Activated CD8-positive, alpha-beta memory T cell treated with anti-CD3 and anti-CD28 coated beads for 24 hours (primary cell): ENCODE measurements around the gene GET3.
"Not testable (repeated sequence)": the region's sequence is repeated elsewhere in the genome, so short reads cannot be mapped to it uniquely, and the experiment has no call there.

ENCODE experiments used
- DNase-seq: peaks from one replicate; pipeline ENCODE4 v3.0.0-alpha.2; 2020

GET3 gene

GRCh38 chr19:12720296-12720695 lies 17.0 kb upstream of the GET3 start:
- no peak for DNase-seq

- no peak for DNase-seq
These were observed 16.2 kb upstream of the GET3 start for GRCh38 chr19:12720851-12721655.

DNA sequence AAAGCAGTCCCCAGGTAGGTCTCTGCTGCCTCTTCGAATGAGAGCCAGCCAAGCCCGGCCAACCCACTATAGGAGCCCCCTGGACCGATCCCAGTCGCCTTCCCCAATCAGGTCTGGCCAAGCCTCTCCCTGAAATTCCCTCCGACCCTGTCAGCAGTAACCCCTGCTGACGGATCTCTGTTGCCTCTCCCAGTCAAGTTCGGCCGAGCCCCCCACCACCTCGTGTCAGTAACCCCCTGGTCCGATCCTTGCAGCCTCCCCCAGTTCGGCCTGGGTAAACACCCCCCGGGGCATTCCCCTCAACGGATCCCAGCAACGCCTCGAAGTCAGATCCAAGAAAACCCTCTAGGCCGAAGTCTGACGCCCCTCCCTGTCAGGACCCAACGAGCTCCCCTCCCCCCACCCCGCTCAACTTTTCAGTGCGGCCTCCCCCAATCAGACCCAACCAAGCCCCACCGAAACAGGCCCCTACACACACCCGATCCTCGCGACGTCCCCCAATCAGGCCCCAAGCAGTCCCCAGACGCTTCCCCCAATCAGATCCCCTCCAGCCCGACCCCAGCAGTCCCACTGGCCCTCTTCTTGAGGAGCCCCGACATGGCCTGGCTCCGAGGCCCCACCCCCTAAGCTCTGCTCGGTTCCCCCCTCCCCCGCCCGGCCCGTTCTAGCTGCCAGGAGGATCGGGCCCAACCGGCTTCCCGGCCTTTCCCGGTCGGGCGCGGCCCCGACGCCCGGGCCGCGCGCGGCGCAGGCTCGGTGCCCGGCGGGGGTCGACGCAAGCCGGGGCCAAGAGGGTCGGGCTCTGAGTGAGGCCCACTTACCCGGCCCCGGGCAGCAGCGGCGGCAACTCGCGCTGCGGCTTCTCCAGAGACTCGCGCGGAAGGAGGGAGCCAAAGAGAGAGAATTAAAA lies 15.4 kb upstream of the GET3 start:
- DNase-seq: peak; percentile 68

DNA sequence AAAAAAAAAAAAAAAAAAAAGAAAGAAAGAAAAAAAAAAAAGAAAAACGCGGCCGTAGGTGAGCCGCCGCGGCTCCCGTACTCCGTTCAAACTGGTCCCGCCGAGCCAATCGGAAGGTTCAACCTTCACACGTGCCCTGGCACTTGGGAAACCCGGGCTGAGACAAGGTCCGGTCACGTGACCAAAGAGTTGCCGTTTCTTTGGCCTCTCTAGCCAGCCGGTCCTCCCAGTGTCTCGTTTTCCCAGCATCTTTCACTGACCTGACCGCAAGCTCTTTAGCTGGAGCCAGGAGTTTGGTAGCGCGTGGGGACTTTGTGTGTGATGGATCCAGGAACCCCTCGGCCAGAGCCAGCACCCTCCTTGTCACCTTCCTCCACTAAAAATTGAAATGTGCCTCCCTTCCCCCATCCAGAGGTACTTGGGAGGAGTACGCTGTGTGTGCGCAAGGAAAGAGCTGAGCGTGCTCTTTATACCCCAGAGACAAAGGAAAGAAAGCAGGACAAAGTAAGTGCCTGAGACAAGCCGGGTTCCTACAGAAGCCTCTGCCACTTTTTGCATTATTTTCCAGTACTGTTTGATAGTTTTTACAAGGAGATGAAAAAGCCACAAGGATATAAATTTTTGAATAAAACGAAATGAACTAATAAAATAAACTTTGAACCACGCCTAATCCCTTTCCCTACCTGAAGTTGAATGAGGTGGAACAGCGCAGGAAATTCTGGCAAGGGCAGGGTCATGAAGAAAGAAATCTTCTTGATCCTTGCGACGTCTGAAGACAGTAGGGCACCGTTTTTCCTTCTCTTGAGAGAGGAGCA lies 14.5 kb upstream of the GET3 start:
- peak; percentile 94 for DNase-seq

- peak; percentile 69 for DNase-seq
These were observed 14.0 kb upstream of the GET3 start for GRCh38 chr19:12723381-12723640.

DNA sequence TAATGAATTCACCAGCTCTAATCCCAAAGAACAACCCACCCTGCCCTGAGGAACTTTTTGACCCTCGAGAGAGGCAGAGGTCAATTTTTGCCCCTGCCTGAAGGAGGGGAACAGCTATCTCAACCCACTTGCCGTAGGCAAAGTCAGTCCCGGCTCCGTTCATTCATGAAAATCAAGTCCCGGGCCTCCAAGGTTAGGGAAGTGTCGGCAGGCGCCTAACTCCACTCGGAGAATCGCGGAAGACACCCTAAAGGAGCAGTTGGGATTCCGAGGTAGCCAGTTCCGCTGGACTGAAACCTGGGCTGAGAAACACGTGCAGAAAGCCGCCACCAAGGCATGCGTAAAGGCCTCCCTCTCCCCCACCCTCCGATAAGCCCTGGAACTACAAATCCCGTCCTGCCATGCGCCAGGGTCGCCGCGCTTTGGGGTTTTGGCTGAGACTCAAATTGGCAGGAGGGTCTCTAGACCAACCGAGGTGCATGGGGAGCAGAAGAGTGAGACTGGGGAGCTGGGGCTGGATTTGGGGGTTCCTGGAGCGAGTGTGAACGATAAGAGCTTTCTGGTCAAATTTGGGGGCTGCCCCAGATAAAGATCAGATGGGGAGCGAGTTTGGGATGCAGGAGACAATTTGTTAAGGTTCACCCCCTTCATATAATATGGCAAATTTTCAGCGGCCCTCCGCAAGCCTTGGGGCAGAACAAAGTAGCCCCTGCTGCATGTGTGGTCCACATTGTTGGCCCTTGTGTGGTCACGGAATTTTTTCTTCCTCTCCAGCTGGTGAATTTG lies 13.5 kb upstream of the GET3 start, which contains the start of gene TNPO2:
Gene TNPO2 (minus strand): TSS at position 292 of the 786 bp plus-strand sequence. CDS start 2,955 bp downstream, outside the sequence.
- DNase-seq: peak; percentile 89

DNA sequence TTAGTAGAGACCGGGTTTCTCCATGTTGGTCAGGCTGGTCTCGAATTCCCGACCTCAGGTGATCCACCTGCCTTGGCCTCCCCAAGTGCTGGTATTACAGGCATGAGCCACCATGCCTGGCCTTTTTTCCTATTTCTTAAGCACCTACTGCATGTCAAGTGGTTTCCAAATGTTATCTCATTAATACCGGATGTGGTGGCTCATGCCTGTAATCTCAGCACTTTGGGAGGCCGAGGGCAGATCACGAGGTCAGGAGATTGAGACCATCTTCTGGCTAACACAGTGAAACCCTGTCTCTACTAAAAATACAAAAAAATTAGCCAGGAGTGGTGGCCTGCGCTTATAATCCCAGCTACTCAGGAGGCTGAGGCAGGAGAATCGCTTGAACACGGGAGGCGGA lies 11.7 kb upstream of the GET3 start:
- not testable (repeated sequence) for DNase-seq

DNA sequence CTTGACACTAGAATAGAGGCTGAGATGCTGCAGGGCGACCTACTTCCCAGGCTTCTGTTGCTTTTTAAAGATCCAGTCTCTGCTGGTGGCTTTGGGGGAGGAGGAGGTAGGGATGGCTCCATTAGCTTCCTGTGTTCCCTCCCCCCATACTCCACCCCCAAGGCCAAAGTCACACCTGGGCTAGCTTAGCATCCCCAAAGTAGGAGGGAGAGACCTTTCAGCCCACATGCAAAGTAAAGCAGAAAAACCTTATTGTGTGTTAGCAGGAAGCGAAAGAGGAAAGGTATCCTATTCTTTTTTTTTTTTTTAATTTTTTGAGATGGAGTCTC lies 10.3 kb upstream of the GET3 start:
- no peak for DNase-seq

DNA sequence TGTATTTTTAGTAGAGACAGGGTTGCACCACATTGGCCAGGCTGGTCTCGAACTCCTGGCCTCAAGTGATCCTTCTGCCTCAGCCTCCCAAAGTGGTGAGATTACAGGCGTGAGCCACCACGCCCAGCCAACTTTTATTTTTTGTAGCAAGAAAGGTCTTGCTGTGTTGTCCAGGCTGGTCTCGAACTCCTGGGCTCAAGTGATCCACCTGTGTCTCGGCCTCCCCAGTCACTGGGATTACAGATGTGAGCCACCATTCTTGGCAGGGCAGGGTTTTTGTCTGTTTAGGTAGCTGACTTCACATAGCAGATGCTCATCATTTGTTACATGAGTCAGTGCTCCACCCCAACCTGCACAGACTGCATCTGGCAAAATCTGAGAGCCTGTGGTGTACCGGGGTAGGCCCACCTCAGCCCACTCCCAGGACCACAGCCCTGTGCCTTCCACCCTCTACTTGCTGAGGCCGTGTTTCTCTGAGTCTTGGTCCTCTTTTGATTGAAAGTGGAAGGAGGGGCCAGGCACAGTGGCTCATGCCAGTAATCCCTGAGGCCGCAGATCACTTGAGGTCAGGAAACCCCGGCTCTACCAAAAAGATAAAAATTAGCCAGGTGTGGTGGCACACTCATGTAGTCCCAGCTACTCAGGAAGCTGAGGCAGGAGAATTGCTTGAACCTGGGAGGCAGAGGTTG lies 9.4 kb upstream of the GET3 start:
- DNase-seq: no peak

GRCh38 chr19:12730064-12730463 lies 7.2 kb upstream of the GET3 start:
- DNase-seq: no peak

DNA sequence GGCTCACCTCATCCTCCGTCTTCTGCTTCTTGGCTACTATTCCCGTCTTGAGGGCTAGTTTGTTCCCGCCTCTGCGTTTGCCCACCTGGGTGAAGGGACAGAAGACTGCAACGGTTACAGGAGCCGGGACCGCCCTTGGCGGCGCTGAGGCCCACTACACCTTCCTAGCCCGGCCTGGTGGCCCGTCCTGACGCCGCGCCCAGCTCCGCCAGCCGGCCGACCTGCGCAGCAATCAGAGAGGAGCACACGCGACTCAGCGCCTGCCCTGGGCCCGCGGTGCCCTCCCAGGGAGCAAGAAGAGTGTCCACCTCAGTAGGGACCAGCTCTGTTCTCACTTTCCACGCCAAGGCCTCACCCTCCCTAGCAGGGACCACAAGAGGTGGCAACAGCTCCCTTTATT lies 6.0 kb upstream of the GET3 start:
- DNase-seq: no peak

- DNase-seq: peak; percentile 78
These were observed 3.7 kb upstream of the GET3 start for GRCh38 chr19:12733369-12734214.

DNA sequence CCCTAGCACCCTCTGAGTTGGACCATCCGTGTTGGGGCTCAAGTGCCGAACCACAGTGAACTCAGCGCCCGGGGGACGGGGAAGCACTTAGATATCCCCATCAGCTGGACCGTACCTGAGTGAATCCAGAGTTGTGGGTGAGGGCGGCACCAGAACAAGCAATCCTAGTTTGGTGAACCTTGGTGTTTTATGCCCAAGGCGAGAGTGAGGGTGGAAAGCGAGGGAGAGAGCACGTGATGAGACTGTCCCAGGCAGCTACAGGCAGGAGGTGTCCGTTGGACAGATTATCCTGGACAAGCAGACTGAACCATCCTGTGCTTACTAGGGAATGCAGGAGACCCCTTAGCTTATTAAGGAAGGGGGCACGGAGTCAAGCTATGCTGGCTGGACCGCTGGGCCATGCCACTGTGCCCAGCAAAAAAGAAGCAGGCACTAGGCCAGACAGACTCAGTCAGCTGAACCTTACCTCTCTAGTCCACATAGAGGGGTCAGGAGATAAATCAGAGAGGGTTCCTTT lies 596 bp downstream of the GET3 start:
- DNase-seq: no peak

DNA sequence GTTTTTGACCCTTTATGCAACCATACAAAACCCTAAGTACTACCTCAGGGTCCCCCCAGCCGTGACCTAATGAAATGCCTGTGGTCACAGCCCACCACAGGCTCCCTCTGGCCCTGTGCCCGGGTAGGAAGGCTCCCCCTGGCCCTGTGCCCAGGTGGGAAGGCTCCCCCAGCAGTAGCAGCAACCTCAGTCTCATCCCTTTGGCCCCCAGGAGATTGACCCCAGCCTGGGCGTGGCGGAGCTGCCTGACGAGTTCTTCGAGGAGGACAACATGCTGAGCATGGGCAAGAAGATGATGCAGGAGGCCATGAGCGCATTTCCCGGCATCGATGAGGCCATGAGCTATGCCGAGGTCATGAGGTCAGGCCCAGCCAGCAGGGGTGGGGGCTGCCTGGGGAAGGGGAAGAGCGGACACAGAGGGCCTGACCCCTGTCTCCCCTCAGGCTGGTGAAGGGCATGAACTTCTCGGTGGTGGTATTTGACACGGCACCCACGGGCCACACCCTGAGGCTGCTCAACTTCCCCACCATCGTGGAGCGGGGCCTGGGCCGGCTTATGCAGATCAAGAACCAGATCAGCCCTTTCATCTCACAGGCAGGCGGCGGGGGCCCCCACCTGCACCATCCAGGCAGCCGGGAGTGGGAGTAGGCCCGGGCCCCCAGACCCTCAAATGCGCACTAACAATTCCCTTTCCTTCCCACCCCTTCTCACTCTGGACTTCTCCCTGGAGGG lies 8.0 kb downstream of the GET3 start:
- DNase-seq: no peak

GRCh38 chr19:12748489-12748888 lies 11.2 kb downstream of the GET3 start:
- no peak for DNase-seq

DNA sequence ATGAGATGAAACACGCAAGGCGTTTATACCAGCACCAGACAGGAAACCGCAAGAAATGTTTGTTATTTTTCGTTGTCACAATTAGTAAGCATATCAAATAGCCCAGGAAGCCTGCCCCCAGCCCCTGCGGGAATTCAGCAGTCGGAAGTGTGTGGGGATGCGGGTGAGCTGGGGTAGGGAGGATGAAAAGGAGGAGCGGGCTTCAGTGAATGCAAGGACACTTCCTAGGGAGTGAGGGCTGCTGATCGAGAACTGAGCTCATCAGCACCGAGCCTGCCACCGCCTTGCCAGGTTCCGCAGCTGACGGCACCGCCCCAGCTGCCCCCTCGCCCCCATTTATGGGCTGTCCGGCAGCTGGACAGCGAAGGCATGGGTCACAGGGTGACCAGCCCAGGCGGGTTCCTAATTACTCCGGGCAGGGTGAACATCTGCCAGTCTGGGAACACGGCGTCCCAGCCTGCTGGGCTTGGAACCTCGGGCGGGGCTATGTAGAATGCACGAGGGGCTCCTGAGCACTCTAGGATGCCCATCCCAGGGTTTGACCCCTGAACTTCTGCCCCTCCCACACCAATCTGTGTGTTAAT lies 12.7 kb downstream of the GET3 start:
- DNase-seq: no peak

DNA sequence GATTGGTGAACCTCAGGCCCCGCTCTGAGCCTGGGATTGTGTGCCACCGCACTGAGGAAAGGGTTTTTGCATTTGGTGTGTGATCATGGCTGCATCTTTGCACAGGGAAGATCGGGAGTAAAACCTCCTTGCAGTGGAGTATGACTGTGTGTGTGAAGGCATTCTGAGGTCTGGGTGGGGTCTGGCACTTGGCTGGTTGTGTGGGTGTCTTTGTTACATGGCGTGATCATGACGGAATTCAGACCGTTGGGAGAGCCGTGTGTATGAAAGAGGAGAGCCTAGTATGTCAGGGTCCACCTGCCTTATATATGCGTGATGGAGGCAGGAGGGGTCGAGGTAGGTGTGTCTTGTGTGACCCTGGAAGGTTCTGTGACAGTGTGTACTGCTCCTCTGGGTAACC lies 13.6 kb downstream of the GET3 start:
- DNase-seq: no peak

DNA sequence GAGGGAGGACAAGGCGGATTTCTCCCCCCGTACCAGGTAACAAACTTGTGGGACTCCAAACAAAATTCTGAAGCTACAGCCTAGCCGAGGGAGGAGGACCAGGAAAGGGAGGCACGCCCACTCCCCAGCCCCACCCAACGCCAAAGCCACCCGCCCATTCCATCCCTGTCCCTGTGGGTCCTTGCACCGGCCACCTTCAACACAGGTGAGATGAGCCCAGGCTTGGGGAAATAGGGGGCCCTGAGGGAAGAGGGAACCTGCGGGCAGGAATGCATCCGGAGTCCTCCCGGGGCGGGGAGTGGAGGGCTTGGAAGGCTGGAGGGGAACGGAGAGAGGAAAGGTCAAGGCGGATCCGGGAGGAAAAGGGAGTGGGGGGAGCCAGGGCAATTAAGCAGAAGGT lies 14.3 kb downstream of the GET3 start, which contains the start of gene BEST2:
Gene BEST2 (plus strand): TSS at position 157 of the 400 bp plus-strand sequence. CDS start 802 bp downstream, outside the sequence.
- DNase-seq: no peak

DNA sequence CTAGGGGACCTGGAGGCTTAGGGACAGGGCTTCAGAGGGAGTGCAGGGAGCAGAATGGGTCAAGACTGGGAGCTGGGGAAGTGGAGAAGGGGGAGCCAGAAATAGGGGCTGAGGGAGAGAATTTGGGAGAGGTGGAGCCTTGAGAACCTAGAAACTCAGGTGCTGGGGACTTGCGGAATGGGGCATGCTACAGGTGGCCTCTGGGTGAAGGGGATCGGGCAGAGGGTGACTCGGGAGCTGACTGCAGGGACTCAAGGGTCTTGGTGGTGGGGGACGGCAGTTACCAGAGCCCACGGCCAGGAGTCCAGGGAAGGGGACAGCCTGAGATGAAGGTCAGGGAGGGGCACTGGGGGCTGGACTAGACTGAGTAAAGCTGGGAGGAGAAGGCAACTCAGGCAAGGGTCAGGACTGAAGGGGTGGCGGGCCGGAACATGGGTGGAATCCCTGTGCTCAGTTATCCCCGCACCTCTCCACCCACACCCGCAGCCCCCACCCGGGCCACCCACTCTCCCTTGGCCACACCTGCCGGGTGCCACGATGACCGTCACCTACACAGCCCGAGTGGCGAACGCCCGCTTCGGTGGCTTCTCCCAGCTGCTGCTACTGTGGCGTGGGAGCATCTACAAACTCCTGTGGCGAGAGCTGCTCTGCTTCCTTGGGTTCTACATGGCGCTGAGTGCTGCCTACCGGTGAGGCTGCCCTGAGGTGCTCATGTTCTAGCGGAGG lies 14.9 kb downstream of the GET3 start:
- no peak for DNase-seq
